HL-60 (cell line): ENCODE measurements around the gene RCAN1.

Experiments used
- DNase-seq, 2 experiments: peaks; one replicate each; pipeline ENCODE4 v3.0.0-alpha.2; 2010 to 2020; ENCODE audit warnings: low read depth in 1 of 2, low spot score in 1 of 2
- H3K27ac ChIP-seq: fragments of 250-450 bp; sonication (Bioruptor Pico); replicated peaks from 2 replicates; pipeline ENCODE4 v1.5.1; 2020; ENCODE audit warnings: mild to moderate bottlenecking, moderate library complexity
- H3K27me3 ChIP-seq: fragments of 250-450 bp; sonication (Bioruptor Pico); 2 replicates; pipeline ENCODE4 v1.5.1; 2021; ENCODE audit warnings: mild to moderate bottlenecking, moderate library complexity; ENCODE audit not compliant: insufficient read depth, poor library complexity, severe bottlenecking
- H3K4me3 ChIP-seq: replicated peaks from 2 replicates; pipeline ENCODE4 v1.5.1; 2011; ENCODE audit warnings: mild to moderate bottlenecking, control low read depth, low read length; ENCODE audit not compliant: insufficient read depth
- CTCF ChIP-seq: IDR thresholded peaks from one replicate; pipeline ENCODE4 v1.5.1; 2011; ENCODE audit warnings: low read length, control low read depth, inconsistent platforms; ENCODE audit not compliant: insufficient read depth
- GABPA ChIP-seq: IDR thresholded peaks from 2 replicates; pipeline ENCODE4 v1.6.1; 2012; ENCODE audit warnings: low read depth
- POLR2AphosphoS5 ChIP-seq: IDR thresholded peaks from 2 replicates; pipeline ENCODE4 v1.6.1; 2012; ENCODE audit warnings: low read depth
- REST ChIP-seq: IDR thresholded peaks from 2 replicates; pipeline ENCODE4 v1.6.1; 2012; ENCODE audit warnings: low read depth; ENCODE audit not compliant: insufficient replicate concordance
- SPI1 ChIP-seq: IDR thresholded peaks from 2 replicates; pipeline ENCODE4 v1.6.1; 2012; ENCODE audit warnings: low read depth, mild to moderate bottlenecking, borderline replicate concordance

The RCAN1 gene

GRCh38 chr21:34650861-34651431, 36.0 kb upstream of the RCAN1 start:
- no peak overlapping the region for H3K4me3 ChIP-seq
- peaks cover 2% of the 10 kb centered on the region for H3K27me3 ChIP-seq
- TF ChIP-seq CTCF (no peak), POLR2AphosphoS5 (no peak), REST (no peak), SPI1 (no peak), GABPA (no peak)
- DNase-seq = no peak
- no peak overlapping the region for H3K27ac ChIP-seq

GRCh38 chr21:34649400-34649799, 34.5 kb upstream of the RCAN1 start:
- Histone ChIP-seq H3K27ac (no peak overlapping the region), H3K27me3 (peaks cover 2% of the 10 kb centered on the region), H3K4me3 (no peak overlapping the region)
- no peak for DNase-seq
- TF ChIP-seq CTCF (no peak), REST (no peak), POLR2AphosphoS5 (no peak), GABPA (no peak), SPI1 (no peak)

- TF ChIP-seq POLR2AphosphoS5 (no peak), SPI1 (no peak), REST (no peak), CTCF (no peak)
- no peak for DNase-seq
- Histone ChIP-seq H3K27me3 (peaks cover 2% of the 10 kb centered on the region), H3K27ac (no peak overlapping the region), H3K4me3 (no peak overlapping the region)
These were observed 33.9 kb upstream of the RCAN1 start for GRCh38 chr21:34648739-34649297.
